HUES6 (cell line): ENCODE results near the gene ANGPTL7.

Experiments used
- H3K27ac ChIP-seq: 2 replicates; pipeline ENCODE4 v1.7.0; 2013; ENCODE audit warnings: low read depth, mild to moderate bottlenecking, low read length, inconsistent platforms
- H3K27me3 ChIP-seq: 2 replicates; pipeline ENCODE4 v1.6.1; 2013; ENCODE audit warnings: low read length; ENCODE audit not compliant: control insufficient read depth, insufficient read depth
- H3K36me3 ChIP-seq: 2 replicates; pipeline ENCODE4 v1.6.1; 2013; ENCODE audit warnings: low read length; ENCODE audit not compliant: control insufficient read depth, insufficient read depth
- H3K4me1 ChIP-seq: 2 replicates; pipeline ENCODE4 v1.6.1; 2013; ENCODE audit warnings: low read length; ENCODE audit not compliant: control insufficient read depth, insufficient read depth
- H3K4me3 ChIP-seq: 2 replicates; pipeline ENCODE4 v1.5.1; 2013; ENCODE audit warnings: low read depth, low read length
- H3K9ac ChIP-seq: one replicate; pipeline ENCODE4 v1.6.1; 2013; ENCODE audit warnings: mild to moderate bottlenecking, low read length
- H3K9me3 ChIP-seq: 2 replicates; pipeline ENCODE4 v1.6.1; 2013; ENCODE audit warnings: low read depth, low read length; ENCODE audit not compliant: control insufficient read depth, insufficient read depth

Gene ANGPTL7

GRCh38 chr1:11188858-11189451, at the start of gene ANGPTL7:
Gene ANGPTL7, plus strand, starts transcription at chr1:11189355. Its CDS starts 225 bp downstream, at chr1:11189580.
- Histone ChIP-seq H3K9ac (no peak within 1 kb of the TSS), H3K36me3 (peaks cover 49% of the 10 kb centered on the region), H3K4me1 (no peaks in the 10 kb centered on the region), H3K27ac (no peak within 1 kb of the TSS), H3K9me3 (no peaks in the 10 kb centered on the region), H3K27me3 (no peaks in the 10 kb centered on the region), H3K4me3 (no peak within 1 kb of the TSS)

GRCh38 chr1:11142618-11143391, 46.4 kb upstream of the ANGPTL7 start:
- 0 out of 2 replicates have a peak, but pooled peaks cover 8% of the 10 kb centered on the region for H3K4me1 ChIP-seq
- H3K27me3 ChIP-seq = no peaks in the 10 kb centered on the region
- peaks cover 76% of the 10 kb centered on the region for H3K36me3 ChIP-seq
- H3K27ac ChIP-seq = no peak overlapping the region
- H3K9me3 ChIP-seq = no peaks in the 10 kb centered on the region
- H3K9ac ChIP-seq = no peak overlapping the region
- H3K4me3 ChIP-seq = no peak overlapping the region

GRCh38 chr1:11143401-11143800, 45.8 kb upstream of the ANGPTL7 start:
- Histone ChIP-seq H3K36me3 (peaks cover 76% of the 10 kb centered on the region), H3K9me3 (no peaks in the 10 kb centered on the region), H3K27ac (no peak overlapping the region), H3K4me3 (no peak overlapping the region), H3K9ac (no peak overlapping the region), H3K4me1 (0 out of 2 replicates have a peak, but pooled peaks cover 10% of the 10 kb centered on the region), H3K27me3 (no peaks in the 10 kb centered on the region)

- Histone ChIP-seq H3K27me3 (no peaks in the 10 kb centered on the region), H3K36me3 (peaks cover 74% of the 10 kb centered on the region), H3K9me3 (no peaks in the 10 kb centered on the region), H3K4me1 (0 out of 2 replicates have a peak, but pooled peaks cover 10% of the 10 kb centered on the region), H3K27ac (no peak overlapping the region), H3K9ac (no peak overlapping the region), H3K4me3 (no peak overlapping the region)
Observed at GRCh38 chr1:11143907-11144306, 45.2 kb upstream of the ANGPTL7 start.

GRCh38 chr1:11144570-11145256, 44.4 kb upstream of the ANGPTL7 start:
- H3K27ac ChIP-seq = no peak overlapping the region
- H3K4me1 ChIP-seq = 0 out of 2 replicates have a peak, but pooled peaks cover 10% of the 10 kb centered on the region
- no peaks in the 10 kb centered on the region for H3K9me3 ChIP-seq
- H3K4me3 ChIP-seq = no peak overlapping the region
- H3K9ac ChIP-seq = no peak overlapping the region
- no peaks in the 10 kb centered on the region for H3K27me3 ChIP-seq
- H3K36me3 ChIP-seq = peaks cover 75% of the 10 kb centered on the region

GRCh38 chr1:11145741-11146140, 43.4 kb upstream of the ANGPTL7 start:
- H3K4me1 ChIP-seq = 0 out of 2 replicates have a peak, but pooled peaks cover 10% of the 10 kb centered on the region
- peaks cover 74% of the 10 kb centered on the region for H3K36me3 ChIP-seq
- H3K4me3 ChIP-seq = no peak overlapping the region
- no peak overlapping the region for H3K9ac ChIP-seq
- H3K27me3 ChIP-seq = no peaks in the 10 kb centered on the region
- no peaks in the 10 kb centered on the region for H3K9me3 ChIP-seq
- H3K27ac ChIP-seq = no peak overlapping the region

- Histone ChIP-seq H3K27ac (no peak overlapping the region), H3K27me3 (no peaks in the 10 kb centered on the region), H3K4me1 (0 out of 2 replicates have a peak, but pooled peaks cover 10% of the 10 kb centered on the region), H3K4me3 (no peak overlapping the region), H3K9ac (no peak overlapping the region), H3K9me3 (no peaks in the 10 kb centered on the region), H3K36me3 (peaks cover 84% of the 10 kb centered on the region)
Observed at GRCh38 chr1:11147197-11147770, 41.9 kb upstream of the ANGPTL7 start.

- Histone ChIP-seq H3K4me3 (no peak overlapping the region), H3K27ac (no peak overlapping the region), H3K27me3 (no peaks in the 10 kb centered on the region), H3K36me3 (peaks cover 78% of the 10 kb centered on the region), H3K9me3 (no peaks in the 10 kb centered on the region), H3K4me1 (0 out of 2 replicates have a peak, but pooled peaks cover 10% of the 10 kb centered on the region), H3K9ac (no peak overlapping the region)
Observed at GRCh38 chr1:11150326-11150725, 38.8 kb upstream of the ANGPTL7 start.

GRCh38 chr1:11151114-11151513, 38.0 kb upstream of the ANGPTL7 start:
- Histone ChIP-seq H3K27me3 (no peaks in the 10 kb centered on the region), H3K4me3 (no peak overlapping the region), H3K9ac (no peak overlapping the region), H3K36me3 (peaks cover 77% of the 10 kb centered on the region), H3K9me3 (no peaks in the 10 kb centered on the region), H3K4me1 (0 out of 2 replicates have a peak, but pooled peaks cover 10% of the 10 kb centered on the region), H3K27ac (no peak overlapping the region)

GRCh38 chr1:11151826-11152612, 37.1 kb upstream of the ANGPTL7 start:
- Histone ChIP-seq H3K36me3 (peaks cover 77% of the 10 kb centered on the region), H3K9me3 (no peaks in the 10 kb centered on the region), H3K4me3 (no peak overlapping the region), H3K4me1 (0 out of 2 replicates have a peak, but pooled peaks cover 10% of the 10 kb centered on the region), H3K27me3 (no peaks in the 10 kb centered on the region), H3K9ac (no peak overlapping the region), H3K27ac (no peak overlapping the region)
